GM23248 (cell line): ENCODE results near the gene PPP2R3B.

Source experiments
- EZH2 ChIP-seq: fragments of 200-600 bp; sonication (generic); IDR thresholded peaks from 2 replicates; pipeline ENCODE4 v1.6.1; 2018; ENCODE audit warnings: antibody characterized with exemption, mild to moderate bottlenecking; ENCODE audit not compliant: insufficient read depth, poor library complexity, severe bottlenecking
- EZH2phosphoT487 ChIP-seq: fragments of 200-600 bp; sonication (generic); IDR thresholded peaks from 2 replicates; pipeline ENCODE4 v1.6.1; 2018; ENCODE audit warnings: antibody characterized with exemption, moderate library complexity, mild to moderate bottlenecking, low read depth; ENCODE audit not compliant: insufficient read depth

GRCh38 chrX:357693-358471, 28.8 kb downstream of the PPP2R3B start:
- TF ChIP-seq EZH2 (no peak), EZH2phosphoT487 (no peak)
